DND-41 (cell line): ENCODE measurements around the gene PRPSAP1.

Experiments used
- EZH2 ChIP-seq: IDR thresholded peaks from 3 replicates; pipeline ENCODE4 v1.6.1; 2012; ENCODE audit warnings: borderline replicate concordance, low read depth, mild to moderate bottlenecking, moderate library complexity, low read length, inconsistent platforms; ENCODE audit not compliant: severe bottlenecking
- TF ChIP-seq, protein P1 (sequence below): IDR thresholded peaks from 2 replicates; pipeline ENCODE4 v1.5.1; 2012; ENCODE audit warnings: borderline replicate concordance, low read length, moderate library complexity, mild to moderate bottlenecking; ENCODE audit not compliant: poor library complexity, severe bottlenecking; ENCODE audit errors: extremely low read depth

DNA sequence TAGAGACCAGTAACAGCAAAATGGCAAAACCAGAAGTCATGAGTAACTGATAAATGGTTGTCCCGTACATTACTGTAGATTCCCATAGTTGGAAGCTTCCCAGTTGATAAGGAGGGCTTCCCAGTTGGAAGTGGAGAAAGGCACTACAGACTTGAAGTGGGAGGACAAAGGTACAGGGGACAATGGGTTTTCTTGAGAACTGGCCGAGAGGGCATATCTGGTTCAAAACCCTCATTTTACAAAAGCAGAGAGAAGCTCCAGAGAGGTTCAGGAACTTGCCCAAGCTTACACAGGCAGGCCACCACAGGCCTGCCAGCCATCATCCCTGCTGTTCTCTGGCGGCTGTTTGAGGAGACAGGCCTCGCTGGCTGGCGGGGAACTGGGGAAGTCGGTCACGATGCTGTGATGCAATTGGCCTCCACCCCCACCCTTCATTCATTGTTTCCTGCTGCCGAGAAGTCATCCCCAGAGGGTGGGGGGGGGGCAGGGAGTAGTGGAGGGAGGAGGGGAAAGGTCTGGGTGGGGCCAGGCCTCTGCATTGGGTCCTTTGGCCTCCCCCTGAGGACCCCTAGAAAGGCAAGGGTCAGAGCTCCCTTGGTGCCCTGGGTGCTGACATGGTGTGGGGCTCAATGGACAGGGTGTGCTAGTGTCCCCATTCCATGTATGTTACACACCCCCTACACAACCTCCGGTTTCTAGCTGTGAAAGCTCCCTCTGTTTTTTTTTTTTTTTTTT is 85.5 kb downstream of the PRPSAP1 start:
- TF ChIP-seq, protein P1, sequence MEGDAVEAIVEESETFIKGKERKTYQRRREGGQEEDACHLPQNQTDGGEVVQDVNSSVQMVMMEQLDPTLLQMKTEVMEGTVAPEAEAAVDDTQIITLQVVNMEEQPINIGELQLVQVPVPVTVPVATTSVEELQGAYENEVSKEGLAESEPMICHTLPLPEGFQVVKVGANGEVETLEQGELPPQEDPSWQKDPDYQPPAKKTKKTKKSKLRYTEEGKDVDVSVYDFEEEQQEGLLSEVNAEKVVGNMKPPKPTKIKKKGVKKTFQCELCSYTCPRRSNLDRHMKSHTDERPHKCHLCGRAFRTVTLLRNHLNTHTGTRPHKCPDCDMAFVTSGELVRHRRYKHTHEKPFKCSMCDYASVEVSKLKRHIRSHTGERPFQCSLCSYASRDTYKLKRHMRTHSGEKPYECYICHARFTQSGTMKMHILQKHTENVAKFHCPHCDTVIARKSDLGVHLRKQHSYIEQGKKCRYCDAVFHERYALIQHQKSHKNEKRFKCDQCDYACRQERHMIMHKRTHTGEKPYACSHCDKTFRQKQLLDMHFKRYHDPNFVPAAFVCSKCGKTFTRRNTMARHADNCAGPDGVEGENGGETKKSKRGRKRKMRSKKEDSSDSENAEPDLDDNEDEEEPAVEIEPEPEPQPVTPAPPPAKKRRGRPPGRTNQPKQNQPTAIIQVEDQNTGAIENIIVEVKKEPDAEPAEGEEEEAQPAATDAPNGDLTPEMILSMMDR, result no peak
- TF ChIP-seq EZH2, result no peak
